GM19023 (cell line): Measurements from ENCODE around the gene ULK4.
"Not testable (repeated sequence)": the region's sequence is repeated elsewhere in the genome, so short reads cannot be mapped to it uniquely, and the experiment has no call there.

Experiments
- ATAC-seq: cut with Tn5 transposase; IDR thresholded peaks from one replicate; pipeline ENCODE4 v1.9.1; 2021; ENCODE audit warnings: mild to moderate bottlenecking, moderate library complexity; ENCODE audit not compliant: unreplicated experiment

The ULK4 gene

DNA sequence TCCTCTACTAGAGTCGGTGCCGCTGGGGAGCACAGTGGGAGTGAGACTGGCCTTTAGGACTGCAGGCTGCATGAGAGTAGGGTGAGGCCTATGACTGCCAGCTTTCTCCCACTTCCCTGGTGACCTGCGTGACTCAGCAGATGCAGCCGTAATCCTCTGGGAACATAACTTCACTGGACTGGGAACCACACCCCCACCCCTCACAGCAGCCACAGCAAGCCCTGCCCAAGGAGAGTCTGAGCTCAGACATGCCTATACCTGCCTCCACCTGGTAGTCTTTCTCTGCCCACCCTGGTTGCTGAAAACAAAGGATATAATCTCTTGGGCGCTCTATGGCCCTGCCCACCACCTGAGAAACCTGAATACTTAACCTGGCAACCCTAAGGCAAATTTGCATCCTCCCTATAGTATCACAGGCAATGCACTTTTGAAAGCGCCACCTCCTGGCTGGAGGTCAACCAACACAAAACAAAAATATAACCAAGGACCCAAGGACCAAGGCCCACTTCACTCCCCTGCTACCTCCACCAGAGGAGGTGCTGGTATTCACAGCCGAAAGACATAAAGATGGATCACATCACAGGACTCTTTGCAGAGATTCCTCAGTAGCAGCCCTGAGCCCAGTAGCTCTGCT, 453.7 kb downstream of the ULK4 start:
- no peak for ATAC-seq

DNA sequence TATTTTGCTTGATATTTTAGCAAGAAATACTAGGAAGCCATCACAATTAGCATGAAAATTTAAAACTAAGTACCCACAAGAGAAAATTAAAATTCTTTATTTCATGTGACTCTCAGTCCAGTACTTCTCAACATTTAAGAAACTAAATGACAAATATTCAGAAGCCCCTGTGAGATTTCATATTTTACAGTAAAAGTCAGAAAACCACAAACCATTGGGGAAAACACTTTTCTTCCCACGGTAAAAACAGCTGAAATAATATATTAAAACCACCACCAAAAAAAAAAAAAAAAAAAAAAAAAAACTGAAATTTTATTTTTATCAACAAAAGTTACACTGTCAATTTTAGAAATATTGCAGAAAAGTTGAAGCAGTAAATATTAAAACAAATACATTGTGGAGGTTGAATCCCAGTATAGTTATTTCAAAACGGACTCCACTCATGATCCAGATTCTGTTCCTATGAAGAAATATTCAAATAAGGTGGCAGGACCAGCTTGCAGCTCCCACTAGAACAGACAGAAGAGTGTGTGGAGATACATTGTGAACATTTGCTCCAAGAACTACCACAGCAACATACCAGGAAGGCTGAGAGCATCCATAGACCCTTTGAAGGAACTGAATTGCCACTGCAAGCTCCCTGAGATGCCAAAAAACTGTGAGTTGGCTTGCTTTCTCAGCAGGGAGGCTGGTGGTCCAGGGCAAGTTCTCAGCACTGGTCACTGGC, 454.4 kb downstream of the ULK4 start:
- ATAC-seq, result no peak

DNA sequence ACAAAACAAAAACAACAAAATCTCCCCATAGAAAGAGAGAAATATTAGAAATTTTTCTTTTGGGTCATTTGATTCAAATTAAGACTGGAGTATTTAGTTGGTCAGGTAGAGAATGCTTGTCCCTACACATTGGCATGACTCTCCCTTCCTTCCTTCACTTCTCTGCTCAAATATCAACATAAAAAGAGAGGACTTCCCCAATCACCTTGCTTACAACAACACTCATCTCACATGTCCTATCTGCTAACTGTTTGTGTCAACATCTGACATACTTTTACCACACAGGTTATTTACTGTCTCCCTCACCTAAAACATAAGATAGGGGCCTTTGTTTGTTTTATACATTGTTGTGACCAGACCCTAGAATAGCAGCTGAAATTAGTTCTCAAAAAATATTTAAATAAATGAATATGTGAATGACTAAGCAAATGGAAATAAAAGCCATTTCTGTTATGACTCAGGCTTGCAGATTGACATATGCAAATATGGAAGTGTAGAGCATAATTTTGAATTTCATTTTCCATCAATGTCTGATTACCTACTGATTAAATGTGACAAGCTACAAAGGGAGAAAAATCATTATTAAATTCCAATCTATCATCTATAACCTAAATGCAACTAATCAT, 457.8 kb downstream of the ULK4 start:
- no peak for ATAC-seq

DNA sequence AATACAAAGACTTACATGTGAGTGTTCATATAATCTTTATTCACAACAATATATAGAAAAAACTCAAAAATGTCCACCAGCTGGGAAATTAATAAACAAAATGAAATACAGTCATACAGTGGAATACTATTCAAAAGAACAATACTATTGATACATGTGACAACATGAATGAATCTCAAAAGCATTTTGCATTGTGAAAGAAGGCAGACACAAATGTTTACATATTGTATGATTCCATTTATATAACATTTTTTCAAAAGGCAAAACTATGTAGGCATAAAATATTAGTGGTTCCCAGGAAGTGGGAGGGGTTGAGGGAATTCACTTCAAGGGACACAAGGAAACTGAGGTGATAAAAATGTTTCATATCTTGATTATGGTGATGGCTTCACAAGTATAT, 459.4 kb downstream of the ULK4 start:
- no peak for ATAC-seq

DNA sequence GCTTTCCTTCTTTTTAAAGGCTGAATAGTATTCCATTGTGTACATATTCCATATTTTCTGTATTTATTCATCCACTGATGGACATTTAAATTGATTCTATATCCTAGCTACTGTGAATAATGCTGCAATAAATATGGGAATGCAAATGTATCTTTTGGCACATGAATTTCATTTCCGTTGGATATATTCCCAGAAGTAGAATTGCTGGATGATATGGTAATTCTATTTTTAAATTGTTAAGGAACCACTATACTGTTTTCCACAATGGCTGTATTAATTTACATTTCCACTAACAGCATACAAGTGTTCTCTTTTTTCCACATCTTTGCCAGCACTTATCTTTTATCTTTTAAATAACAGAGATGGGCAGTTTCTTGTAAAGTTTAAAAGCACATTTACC, 459.9 kb downstream of the ULK4 start:
- no peak for ATAC-seq

DNA sequence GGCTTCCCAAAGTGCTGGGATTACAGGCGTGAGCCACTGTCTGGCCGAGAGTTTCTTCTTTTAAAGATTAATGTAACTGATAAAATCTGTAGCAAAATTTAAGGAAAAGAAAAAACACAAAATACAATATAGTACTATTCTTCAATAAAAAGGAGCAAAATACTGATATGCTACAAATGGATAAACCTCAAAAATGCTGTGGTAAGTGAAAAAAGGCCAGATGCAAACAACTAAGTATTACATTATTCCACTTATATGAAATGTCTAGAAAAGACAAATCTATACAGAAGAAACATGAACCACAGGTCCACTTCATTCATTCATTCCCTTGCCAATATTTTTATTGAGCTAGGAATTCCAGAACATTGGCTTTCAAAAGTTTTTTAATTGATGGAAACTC, 463.1 kb downstream of the ULK4 start:
- ATAC-seq, result no peak

DNA sequence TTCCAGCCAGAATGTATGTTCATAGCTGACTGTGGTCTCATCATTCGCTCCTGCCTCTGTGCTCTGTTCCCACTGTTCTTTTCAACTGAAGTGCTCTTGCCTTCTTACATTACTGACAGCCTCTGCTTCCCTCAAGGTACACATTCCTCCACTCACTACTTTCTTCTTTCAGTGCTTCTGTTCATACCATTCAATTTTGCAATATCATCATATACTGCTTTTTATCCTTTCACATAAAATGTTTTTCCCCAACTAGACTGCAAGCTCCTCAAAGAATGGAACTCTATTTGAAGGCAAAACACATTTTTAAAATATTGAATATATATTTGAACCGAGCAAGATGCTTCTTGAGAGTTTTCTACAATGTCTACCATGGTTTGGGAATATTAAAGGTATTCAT, 471.5 kb downstream of the ULK4 start:
- ATAC-seq, result no peak

DNA sequence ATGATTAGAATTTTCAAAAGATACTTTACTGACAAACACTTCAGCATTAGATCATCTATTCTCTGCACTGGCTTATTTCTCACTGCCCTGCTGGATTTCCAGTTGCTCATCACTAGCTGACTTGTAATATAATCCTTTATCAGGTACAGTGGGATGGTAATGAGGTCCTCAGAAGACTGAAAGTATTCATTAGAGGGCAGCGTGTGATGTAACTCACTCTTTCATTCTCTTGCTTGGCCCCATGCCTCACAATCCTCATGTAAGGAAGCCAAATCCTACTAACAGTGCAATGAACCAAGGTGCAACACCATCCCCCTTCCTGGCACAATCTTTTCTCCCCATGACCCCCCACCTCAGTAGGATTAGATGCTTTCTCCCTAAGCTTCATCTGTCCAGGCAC, 472.7 kb downstream of the ULK4 start:
- no peak for ATAC-seq

DNA sequence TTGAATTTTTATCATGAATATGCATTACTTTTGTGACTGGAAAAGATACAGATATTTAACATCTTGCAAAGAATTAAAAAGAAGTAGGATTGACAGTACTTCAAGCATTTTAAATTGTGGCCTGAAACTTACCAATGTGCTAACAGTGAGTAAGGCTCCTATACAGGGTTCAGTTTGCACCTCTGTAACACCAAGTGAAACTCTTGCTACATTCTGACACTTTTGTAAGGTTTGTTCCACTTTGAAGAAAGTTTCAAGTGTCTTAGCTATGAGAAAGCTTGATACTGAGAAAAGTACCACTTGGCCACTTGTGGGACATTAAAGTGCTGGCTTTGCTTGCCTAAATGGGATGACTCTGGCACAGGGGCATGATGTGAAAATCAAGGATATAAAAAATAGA, 473.4 kb downstream of the ULK4 start:
- ATAC-seq, result no peak

DNA sequence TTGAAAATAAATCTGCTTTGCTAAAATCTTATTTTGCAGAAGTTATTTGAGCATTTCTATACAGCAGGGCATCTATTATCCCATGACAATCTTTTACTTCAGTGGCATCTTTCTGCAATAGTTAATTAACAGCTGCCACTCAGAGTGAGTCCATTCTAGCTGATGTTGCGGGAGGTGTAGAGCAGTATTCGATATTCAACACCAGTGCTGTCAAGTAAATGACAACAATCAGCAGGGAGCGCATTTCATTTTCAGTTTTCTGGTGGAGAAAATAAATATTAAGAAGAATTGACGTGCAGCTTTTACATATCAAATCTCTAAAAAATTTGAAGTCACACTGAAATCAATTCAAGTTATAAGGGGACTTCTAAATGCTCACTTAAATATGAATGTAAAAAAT, 476.4 kb downstream of the ULK4 start:
- ATAC-seq, result no peak

DNA sequence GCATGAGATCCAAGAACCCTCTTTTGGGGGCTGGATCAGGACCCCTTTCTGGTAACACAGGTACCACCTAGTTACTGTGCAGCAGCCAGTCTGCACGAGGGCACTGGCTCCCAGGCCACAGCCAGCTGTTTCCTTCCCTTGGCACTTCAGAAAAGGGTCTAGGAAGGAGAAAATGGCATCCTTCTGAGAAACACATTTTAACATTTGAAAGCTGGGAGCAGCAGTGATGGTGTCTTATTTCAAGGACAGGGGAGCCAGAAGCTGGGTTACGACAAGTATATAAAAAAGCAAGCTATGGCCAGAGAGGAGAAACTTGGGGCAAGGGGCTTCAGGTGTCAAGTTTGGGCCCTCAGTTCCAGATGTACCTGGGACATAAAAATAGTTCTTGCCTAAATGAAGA, 479.8 kb downstream of the ULK4 start:
- no peak for ATAC-seq

DNA sequence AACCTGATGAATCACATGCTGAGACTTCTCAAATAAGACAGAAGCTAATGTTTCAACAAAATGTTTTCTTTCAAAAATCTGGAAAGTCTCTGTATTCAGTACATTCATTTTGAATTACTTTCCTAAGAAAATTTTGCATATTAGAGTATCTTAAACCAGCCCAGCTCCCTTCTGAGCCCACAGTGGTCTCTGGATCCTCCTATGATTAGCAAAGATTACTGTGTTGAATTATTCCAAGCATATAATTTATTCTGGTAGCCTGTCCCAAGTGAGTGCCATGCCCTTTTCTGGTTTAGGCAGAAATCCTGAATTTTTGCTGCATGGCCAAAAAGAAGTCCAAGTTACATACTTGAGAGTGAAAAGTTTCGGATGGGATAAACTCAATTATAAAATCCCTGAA, 483.6 kb downstream of the ULK4 start:
- no peak for ATAC-seq

DNA sequence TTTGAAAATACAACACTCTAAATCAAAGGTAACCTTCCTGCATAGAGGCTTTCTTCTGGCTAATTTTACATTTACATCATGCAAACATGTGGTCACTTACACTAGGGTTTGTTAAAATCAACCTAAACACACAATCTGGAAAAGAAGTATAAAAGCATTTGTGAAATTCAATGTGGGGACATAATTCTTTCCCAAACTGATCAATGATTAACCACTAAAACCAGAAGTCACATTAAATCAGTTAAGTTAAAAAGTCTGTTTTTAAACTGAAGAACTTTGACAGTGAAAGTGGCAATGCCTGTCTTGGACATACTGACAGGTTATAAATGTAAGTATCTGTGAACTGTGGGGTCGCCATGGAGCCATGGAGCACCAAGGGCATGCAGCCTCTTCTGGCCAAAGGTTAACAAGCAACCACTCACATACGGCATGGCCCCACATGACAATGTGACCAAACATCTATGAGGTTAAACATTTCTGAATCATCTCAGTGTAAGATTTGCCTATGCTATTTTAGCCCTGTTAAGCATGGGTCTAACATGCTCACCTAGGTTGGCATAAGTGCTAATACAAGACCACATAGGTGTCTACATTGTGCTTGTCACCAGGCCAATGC, 484.4 kb downstream of the ULK4 start:
- no peak for ATAC-seq

DNA sequence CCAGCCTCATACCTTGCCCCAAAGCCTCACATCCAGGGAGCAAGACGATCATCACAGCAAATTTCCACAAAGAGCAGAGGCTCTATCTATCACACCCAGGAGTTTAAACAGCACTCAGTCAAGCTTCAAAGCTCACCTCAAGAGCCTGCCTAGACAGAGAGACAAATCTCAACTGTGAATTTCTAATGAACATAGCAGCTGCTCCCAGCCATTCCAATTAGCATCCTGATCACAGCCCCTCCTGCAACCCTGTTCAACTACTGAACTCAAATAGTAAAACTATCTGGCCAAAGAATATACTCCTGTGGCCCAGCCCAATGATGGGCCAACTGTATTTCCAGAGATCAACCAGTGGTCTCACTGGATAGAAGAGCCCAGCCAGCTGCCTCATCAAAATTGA, 492.8 kb downstream of the ULK4 start:
- no peak for ATAC-seq

DNA sequence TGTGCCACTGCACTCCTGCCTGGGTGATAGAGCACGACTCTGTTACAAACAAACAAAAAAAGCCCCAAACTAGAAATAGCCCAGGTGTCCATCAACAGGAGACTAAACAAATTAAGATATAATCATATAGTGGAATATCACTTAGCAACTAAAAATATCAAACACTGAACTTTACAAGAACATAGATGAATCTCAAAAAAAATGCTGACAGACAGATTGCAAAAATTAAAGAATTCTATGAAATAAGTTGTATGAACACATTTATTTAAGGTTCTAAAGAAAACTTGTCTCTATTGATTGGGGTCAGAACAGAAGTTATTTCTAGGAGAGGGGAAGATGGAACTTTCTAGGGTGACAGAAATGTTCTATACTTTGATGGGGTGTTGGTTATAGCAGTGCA, 494.4 kb downstream of the ULK4 start:
- no peak for ATAC-seq

DNA sequence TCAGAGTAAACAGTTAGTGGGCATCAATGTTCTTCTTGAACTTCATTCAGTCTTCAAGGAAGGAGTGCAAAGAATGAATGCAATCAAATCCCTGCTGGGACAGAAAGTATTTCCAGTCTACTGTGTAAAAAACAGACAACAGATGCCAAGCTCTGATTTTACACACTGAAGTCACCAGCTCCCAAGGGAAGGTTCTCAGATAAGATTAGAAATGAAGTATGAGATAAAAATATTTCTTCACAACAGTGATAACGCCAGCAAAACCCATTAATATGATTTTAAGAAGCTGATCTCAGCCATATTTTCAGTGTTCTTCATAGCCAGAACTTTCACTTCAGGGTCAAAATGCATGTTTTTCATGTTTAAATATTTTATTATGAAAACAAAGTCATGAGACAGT, 497.0 kb downstream of the ULK4 start:
- ATAC-seq, result no peak

DNA sequence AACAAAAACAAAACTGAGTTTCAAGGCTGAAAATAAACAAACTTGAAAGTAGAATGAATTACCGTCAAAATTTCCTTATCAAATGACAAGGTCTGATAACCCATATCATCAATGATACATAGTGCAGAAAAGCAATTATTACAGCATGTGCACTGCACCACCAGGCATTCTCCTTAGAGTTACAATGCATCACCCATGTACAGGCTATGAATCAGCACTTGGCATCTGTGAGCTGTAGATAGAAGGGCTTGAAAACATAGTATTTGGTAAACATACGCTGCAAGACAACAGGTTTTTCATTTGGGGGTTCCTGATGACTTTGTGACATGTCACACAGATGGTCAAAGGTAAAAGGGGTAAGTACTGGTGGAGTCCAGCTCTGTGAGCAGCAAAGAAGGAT, 497.5 kb downstream of the ULK4 start:
- ATAC-seq, result no peak

DNA sequence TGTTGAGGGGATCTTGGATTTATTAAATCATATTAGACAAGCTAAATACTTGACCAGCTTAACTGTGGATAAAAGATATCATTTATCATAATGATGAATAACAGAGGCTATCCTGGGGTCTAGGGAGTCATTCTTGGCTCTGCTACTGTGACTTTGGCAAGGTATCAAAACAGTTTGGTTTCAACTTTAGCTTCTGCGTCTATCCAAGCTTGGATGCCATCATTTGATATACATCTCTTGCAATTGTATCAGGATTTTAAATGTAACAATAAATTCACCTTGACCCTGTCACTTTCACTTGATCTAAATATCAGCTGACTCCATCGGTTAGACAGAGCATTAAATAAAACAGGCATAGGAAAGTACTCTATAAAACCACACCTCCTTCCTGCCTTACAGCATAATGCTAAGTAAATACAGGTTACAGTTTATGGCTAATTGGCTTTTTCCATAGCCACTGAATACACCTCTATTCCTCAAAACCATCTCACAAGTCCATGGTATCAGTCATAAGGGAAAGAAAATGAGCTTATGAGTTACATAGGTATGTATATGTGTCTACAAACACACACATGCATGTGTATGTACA, 499.7 kb downstream of the ULK4 start:
- ATAC-seq, result no peak

DNA sequence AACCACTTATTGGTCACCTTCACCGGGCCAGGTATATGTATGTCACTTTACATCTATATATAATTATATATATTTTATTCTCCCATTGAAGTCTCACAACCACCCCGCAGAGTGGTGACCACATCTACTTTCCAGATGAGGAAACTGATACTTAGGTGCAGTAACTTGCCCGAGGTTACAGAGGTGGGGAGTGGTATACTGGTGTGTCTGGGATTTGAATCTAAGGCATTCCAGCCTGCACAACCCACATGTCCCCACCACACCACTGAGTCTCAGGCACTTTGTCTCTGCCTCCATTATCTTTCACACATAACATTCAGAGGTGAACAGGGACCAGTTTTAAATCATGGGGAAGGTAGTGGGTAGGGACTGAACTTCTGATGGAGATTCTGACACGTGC, 501.2 kb downstream of the ULK4 start:
- no peak for ATAC-seq

DNA sequence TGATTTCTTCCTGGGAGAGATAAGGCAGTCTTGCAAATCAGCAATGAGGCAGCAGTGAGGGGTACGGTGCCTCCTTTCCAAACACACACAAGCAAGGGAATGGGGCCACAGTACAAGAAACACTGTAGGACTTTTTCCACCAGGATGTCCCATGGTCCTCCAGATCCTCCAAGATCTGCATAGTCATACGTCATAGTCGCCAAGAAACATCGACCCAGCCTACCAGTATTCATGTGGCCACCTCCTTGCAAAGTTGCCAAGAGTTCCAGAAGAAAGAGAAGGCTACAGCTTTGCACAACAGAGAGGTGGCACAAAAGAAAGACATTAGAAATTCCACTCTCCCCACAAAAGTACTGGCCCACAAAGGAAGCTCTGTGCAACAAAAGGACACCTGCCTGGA, 504.7 kb downstream of the ULK4 start:
- ATAC-seq, result no peak

DNA sequence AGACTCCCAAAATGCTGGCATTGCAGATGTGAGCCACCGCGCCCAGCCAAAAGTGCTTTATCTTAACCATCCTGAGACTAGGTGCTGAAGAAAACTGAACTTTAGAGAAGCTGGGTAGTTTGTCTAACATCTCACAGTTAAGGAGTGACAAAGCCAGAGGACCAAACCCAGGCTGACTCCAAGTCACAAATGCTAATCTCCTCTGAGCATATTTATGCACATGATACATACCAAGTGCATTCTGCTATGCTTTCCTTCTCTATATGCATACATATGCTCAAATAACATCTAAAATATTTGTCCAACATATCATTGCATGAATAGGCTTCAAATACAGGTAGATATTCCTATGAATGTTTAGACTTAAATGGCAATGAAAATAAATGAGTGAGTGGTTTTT, 505.7 kb downstream of the ULK4 start:
- no peak for ATAC-seq

DNA sequence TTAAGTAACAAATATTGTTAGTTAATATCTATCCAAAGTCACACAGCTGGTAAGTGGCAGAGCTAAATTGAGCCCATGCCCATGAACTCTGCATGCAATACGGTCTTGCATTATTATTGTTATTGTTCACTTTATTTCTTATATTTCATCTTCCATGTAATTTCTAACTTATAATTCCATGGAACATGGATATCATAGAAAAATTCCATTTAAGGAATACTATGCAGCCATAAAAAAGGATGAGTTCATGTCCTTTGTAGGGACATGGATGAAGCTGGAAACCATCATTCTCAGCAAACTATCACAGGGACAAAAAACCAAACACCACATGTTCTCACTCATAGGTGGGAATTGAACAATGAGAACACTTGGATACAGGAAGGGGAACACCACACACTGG, 508.3 kb downstream of the ULK4 start:
- not testable (repeated sequence) for ATAC-seq
